Ishikawa (cell line): Measurements from ENCODE around the gene PLPPR1.

ENCODE experiments used
- CREB1 ChIP-seq: IDR thresholded peaks from 2 replicates; pipeline ENCODE4 v1.6.1; 2012; ENCODE audit warnings: low read depth
- RAD21 ChIP-seq: IDR thresholded peaks from 2 replicates; pipeline ENCODE4 v1.6.1; 2012; ENCODE audit warnings: low read depth

DNA sequence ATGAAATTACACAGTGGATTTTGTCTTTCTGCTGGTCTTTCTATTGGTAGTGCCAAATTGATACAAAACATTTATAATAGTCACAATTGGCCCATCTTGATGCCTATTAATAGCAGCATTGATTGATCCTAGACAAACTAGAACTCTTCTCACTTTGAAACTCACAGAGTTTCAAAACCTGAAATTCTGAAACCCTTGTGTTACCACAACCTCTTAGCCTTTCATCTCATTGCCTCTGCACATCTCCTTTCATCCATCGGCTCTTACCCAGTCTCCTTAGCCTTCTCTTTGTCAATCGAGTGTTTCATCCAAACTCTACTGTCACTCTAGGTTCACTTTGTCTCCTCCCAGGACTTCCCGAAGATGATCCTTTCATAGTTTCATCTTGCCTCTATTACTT, 22.1 kb downstream of the PLPPR1 start:
- TF ChIP-seq RAD21 (no peak), CREB1 (no peak)
